Loucy (cell line): ENCODE results near the gene USB1.
A peak's percentile ranks its signal among the peaks of the same experiment; 100 is the strongest.

ENCODE experiments used
- H2AFZ ChIP-seq: fragments of 200-600 bp; sonication (generic); 2 replicates; pipeline ENCODE4 v1.6.0; 2016; ENCODE audit warnings: antibody characterized with exemption, mild to moderate bottlenecking, low read length, moderate library complexity
- H3F3A ChIP-seq: fragments of 200-600 bp; 2 replicates; pipeline ENCODE4 v1.6.0; 2016; ENCODE audit warnings: antibody characterized with exemption, low read depth, mild to moderate bottlenecking
- H3K27me3 ChIP-seq: fragments of 200-600 bp; sonication (generic); 2 replicates; pipeline ENCODE4 v1.6.1; 2014; ENCODE audit warnings: low read length, mild to moderate bottlenecking; ENCODE audit not compliant: insufficient read depth, poor library complexity, severe bottlenecking
- H3K36me3 ChIP-seq: fragments of 200-600 bp; sonication (generic); 2 replicates; pipeline ENCODE4 v1.6.1; 2016; ENCODE audit warnings: low read length; ENCODE audit not compliant: insufficient read depth
- H3K4me1 ChIP-seq: fragments of 200-600 bp; sonication (generic); 2 replicates; pipeline ENCODE4 v1.5.1; 2014; ENCODE audit warnings: low read length, mild to moderate bottlenecking; ENCODE audit not compliant: insufficient read depth, poor library complexity, severe bottlenecking
- H3K4me2 ChIP-seq: fragments of 200-600 bp; sonication (generic); 2 replicates; pipeline ENCODE4 v1.6.0; 2014; ENCODE audit warnings: antibody characterized with exemption, low read length, low read depth, mild to moderate bottlenecking; ENCODE audit not compliant: poor library complexity, severe bottlenecking
- H3K4me3 ChIP-seq: fragments of 200-600 bp; sonication (generic); 2 replicates; pipeline ENCODE4 v1.5.1; 2014; ENCODE audit warnings: low read length, mild to moderate bottlenecking, mixed read lengths; ENCODE audit not compliant: poor library complexity, severe bottlenecking
- H3K79me2 ChIP-seq: fragments of 200-600 bp; sonication (generic); 2 replicates; pipeline ENCODE4 v1.6.1; 2014; ENCODE audit warnings: low read length; ENCODE audit not compliant: insufficient read depth
- H3K9ac ChIP-seq: fragments of 200-600 bp; sonication (generic); 2 replicates; pipeline ENCODE4 v1.6.0; 2014; ENCODE audit warnings: mild to moderate bottlenecking, low read depth, low read length, moderate library complexity; ENCODE audit not compliant: poor library complexity, severe bottlenecking
- H3K9me2 ChIP-seq: fragments of 200-600 bp; sonication (generic); replicated peaks from 2 replicates; pipeline ENCODE4 v1.6.1; 2016; ENCODE audit warnings: low read depth, low read length, mixed read lengths
- H3K9me3 ChIP-seq: fragments of 200-600 bp; sonication (generic); 2 replicates; pipeline ENCODE4 v1.6.1; 2014; ENCODE audit warnings: mild to moderate bottlenecking, antibody characterized with exemption, low read length, low read depth; ENCODE audit not compliant: insufficient read depth
- H4K20me1 ChIP-seq: fragments of 200-600 bp; sonication (generic); 2 replicates; pipeline ENCODE4 v1.6.0; 2014; ENCODE audit warnings: antibody characterized with exemption, low read length, mild to moderate bottlenecking; ENCODE audit not compliant: insufficient read depth, poor library complexity, severe bottlenecking
- EZH2phosphoT487 ChIP-seq: fragments of 200-600 bp; IDR thresholded peaks from 2 replicates; pipeline ENCODE4 v1.6.1; 2018; ENCODE audit warnings: antibody characterized with exemption, mild to moderate bottlenecking, moderate library complexity, borderline replicate concordance
- TF ChIP-seq, protein P1 (sequence below): fragments of 200-600 bp; sonication (generic); conservative IDR thresholded peaks from 2 replicates; pipeline ENCODE4 v1.5.1; 2014; ENCODE audit warnings: mild to moderate bottlenecking, antibody characterized with exemption, low read length

Gene USB1

GRCh38 chr16:57997176-57997527 lies 4.1 kb upstream of the USB1 start:
- Histone ChIP-seq H2AFZ (no peak overlapping the region), H3K9me2 (no peaks in the 10 kb centered on the region), H3K4me3 (no peak overlapping the region), H3K4me2 (no peak overlapping the region), H3K9me3 (no peaks in the 10 kb centered on the region), H3K27me3 (no peaks in the 10 kb centered on the region), H3F3A (peaks cover 2% of the 10 kb centered on the region; the same call in 1 of the 2 replicates), H4K20me1 (peaks cover 24% of the 10 kb centered on the region), H3K79me2 (peaks cover 39% of the 10 kb centered on the region; the same call in 1 of the 2 replicates), H3K4me1 (peaks cover 46% of the 10 kb centered on the region), H3K36me3 (peaks cover 8% of the 10 kb centered on the region; the same call in 1 of the 2 replicates), H3K9ac (no peak overlapping the region)
- TF ChIP-seq, protein P1, sequence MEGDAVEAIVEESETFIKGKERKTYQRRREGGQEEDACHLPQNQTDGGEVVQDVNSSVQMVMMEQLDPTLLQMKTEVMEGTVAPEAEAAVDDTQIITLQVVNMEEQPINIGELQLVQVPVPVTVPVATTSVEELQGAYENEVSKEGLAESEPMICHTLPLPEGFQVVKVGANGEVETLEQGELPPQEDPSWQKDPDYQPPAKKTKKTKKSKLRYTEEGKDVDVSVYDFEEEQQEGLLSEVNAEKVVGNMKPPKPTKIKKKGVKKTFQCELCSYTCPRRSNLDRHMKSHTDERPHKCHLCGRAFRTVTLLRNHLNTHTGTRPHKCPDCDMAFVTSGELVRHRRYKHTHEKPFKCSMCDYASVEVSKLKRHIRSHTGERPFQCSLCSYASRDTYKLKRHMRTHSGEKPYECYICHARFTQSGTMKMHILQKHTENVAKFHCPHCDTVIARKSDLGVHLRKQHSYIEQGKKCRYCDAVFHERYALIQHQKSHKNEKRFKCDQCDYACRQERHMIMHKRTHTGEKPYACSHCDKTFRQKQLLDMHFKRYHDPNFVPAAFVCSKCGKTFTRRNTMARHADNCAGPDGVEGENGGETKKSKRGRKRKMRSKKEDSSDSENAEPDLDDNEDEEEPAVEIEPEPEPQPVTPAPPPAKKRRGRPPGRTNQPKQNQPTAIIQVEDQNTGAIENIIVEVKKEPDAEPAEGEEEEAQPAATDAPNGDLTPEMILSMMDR = no peak
- TF ChIP-seq EZH2phosphoT487 = no peak

DNA sequence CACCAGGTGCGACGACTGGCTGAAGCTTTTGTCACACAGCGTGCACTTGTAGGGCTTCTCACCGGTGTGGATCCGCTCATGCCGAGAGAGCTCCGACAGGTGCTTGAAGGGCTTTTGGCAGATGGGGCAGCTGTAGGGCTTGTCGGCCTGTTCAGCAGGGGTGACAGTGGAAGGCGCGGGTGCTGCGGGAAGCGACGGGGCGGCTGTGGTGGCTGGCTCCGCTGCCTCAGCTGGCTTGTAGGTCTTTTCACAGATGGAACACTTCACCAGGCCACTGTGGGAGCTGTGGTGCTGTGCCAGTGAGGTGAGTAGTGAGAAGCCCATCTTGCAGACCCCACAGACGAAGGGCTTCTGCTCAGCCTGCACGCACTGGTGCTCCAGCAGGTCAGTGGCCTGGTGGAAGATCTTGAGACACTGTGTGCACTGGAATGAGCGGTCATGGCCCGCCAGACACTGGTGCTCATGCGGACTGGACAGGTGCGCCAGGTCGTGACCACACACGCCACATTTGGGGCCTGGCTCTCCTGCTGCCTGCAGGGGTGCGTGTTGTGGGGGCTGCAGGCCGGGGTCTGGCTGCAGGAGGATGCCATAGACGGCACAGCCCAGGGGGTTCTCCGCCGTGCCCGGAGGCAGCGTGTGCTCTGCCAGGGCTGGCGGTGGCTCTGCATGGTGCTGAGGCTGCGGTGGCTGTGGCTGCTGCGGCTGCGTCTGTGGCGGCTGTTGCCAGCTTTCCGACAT lies 3.5 kb upstream of the USB1 start:
- peaks cover 8% of the 10 kb centered on the region; the same call in 1 of the 2 replicates for H3K36me3 ChIP-seq
- no peak overlapping the region for H2AFZ ChIP-seq
- H3K79me2 ChIP-seq = peaks cover 42% of the 10 kb centered on the region; the same call in 1 of the 2 replicates
- H3K9me2 ChIP-seq = no peaks in the 10 kb centered on the region
- peaks cover 2% of the 10 kb centered on the region; the same call in 1 of the 2 replicates for H3F3A ChIP-seq
- H3K4me2 ChIP-seq = peak overlapping the region; percentile 93
- no peaks in the 10 kb centered on the region for H3K27me3 ChIP-seq
- peaks cover 24% of the 10 kb centered on the region for H4K20me1 ChIP-seq
- no peak for TF ChIP-seq EZH2phosphoT487
- TF ChIP-seq, protein P1 = no peak
- H3K9me3 ChIP-seq = no peaks in the 10 kb centered on the region
- H3K9ac ChIP-seq = peak overlapping the region; percentile 51
- peaks cover 49% of the 10 kb centered on the region for H3K4me1 ChIP-seq
- peak overlapping the region; percentile 87 for H3K4me3 ChIP-seq

DNA sequence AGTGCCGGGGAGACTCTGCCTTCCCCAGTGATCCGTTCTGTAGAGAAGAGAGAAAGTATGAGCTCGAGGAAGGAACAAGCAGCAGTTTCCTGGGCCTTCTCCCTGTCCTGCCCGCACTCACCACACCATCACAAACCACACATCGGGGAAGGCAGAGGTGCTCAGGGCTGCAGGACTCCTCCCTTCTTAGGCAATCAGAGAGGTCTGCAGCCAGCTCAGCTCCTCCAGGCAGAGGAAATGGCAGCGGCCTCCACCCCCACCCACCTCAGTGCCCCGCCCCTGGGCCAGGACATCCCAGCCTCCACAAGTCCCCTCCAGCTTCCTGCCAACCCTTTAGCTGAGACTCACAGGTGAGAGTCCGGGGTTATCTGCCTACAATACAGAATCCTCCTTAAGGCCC lies 2.7 kb upstream of the USB1 start:
- H3K4me3 ChIP-seq = peak overlapping the region; percentile 87
- no peaks in the 10 kb centered on the region for H3K27me3 ChIP-seq
- peaks cover 49% of the 10 kb centered on the region for H3K4me1 ChIP-seq
- H3K79me2 ChIP-seq = peaks cover 42% of the 10 kb centered on the region; the same call in 1 of the 2 replicates
- no peaks in the 10 kb centered on the region for H3K9me2 ChIP-seq
- no peak for TF ChIP-seq EZH2phosphoT487
- TF ChIP-seq, protein P1 = no peak
- H2AFZ ChIP-seq = no peak overlapping the region
- peaks cover 24% of the 10 kb centered on the region for H4K20me1 ChIP-seq
- H3K9me3 ChIP-seq = no peaks in the 10 kb centered on the region
- H3F3A ChIP-seq = peaks cover 2% of the 10 kb centered on the region; the same call in 1 of the 2 replicates
- peak overlapping the region; percentile 93 for H3K4me2 ChIP-seq
- H3K36me3 ChIP-seq = peaks cover 8% of the 10 kb centered on the region; the same call in 1 of the 2 replicates
- peak overlapping the region; percentile 91 for H3K9ac ChIP-seq
